ENCODE measurements around the gene RAMP1.
"Not testable (repeated sequence)": the region's sequence is repeated elsewhere in the genome, so short reads cannot be mapped to it uniquely, and the experiment has no call there.

The RAMP1 gene

GRCh38 chr2:237917696-237918374 is 58.4 kb downstream of the RAMP1 start:
- DNase-seq (ENCODE audit: low spot score) = no peak

DNA sequence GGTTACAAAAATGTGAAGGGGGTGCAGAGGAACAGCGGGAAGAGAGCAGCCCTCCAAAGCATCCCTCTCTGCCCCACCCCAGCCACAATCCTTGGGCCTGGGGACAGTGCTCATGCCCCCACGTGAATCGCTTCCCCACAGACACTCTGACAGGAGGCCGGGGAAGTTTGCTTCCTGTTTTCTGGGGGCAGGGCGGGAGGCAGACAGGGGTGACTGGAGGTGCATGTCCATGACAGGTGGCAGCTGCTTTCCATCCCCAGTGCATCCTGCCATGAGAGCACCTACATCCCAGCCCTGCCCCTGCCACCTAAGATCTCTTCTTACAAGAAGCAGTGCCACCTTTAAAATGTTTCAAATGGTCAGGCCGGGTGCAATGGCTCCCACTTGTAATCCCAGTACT is 60.2 kb downstream of the RAMP1 start:
- DNase-seq (ENCODE audit: low spot score) = no peak

DNA sequence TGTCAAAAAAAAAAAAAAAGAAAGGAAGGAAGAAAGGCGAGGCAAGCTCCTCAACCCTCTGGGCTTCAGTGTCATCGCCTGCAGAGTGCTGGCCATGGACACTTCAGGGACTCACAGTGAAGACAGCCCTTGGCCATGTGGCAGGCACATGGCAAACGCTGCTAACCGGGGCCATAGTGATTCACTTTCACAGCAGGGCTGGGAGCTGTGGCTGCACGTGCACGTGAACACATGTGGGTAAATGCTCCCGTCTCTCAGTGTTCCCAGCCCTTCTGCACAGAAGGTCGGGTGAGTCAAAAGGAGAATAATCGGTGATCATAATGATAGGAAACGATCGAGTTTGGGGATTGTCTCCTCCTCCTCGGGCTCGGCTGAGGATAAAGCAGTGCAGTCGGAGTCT is 61.2 kb downstream of the RAMP1 start:
- DNase-seq (ENCODE audit: low spot score) = peak; percentile 74

DNA sequence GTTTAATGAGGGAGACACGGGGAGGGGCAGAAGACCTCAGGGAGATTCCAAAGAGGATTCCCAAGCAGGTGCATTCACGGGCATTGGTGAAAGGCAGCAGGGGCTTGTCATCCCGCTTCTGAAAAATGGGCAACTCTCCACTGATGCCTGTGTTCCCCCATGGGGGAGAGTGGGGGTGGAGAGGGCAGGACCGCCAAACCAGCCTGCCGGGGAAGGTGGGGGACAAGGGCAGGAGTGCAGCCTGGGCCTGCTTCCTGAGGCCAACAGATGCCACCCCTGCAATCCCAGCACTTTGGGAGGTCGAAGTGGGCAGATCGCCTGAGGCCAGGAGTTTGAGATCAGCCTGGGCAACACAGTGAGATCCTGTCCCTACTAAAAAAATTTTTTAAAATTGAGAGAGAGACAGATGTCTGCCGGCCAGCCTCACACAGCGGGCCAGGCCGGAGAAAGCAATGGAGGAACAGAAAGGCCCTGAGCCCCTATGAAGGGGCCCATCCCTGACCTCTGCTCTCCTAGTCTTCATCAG is 62.6 kb downstream of the RAMP1 start:
- no peak for DNase-seq (ENCODE audit: low spot score)

DNA sequence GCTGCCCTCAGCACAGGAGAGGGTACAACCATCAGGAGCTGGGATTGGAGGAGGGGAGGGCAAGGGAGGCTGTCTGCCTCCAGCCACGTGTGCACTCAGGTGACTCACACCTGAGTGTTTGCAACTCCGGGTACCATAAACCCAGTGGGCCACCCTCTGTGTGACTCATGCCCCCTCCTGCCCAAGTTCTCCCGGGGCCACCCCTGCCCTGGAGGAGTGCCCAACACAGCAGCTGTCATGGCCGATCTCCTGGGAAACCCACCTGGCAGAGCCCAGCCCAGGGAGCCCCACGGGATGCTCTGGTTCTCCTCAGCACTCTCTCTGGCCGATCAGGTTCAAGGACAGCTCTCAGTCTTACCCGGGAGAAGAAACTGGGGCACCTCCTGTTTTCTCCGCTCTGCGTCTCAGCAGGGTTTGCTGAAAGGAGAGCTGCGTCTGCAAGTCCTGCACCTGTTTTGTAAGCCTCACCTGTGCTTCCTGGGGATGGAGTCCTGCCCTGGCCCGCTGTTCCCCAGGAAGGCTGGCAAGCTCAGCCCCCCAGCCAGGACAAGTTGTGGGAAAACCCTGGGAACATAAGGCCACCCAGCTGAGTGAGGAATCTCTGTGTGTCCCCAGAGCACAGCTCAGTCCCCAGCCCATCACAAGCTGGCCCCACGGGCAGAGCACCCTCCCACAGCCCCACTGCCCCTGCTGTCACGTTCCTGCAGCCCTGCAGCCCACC is 63.4 kb downstream of the RAMP1 start:
- no peak for DNase-seq (ENCODE audit: low spot score)

GRCh38 chr2:237923481-237924163 is 64.2 kb downstream of the RAMP1 start:
- DNase-seq (ENCODE audit: low spot score) = peak; percentile 95

GRCh38 chr2:237924164-237924534 is 64.7 kb downstream of the RAMP1 start:
- no peak for DNase-seq (ENCODE audit: low spot score)

- no peak for DNase-seq (ENCODE audit: low spot score)
Observed at GRCh38 chr2:237927135-237927534, 67.7 kb downstream of the RAMP1 start.

- DNase-seq (ENCODE audit: low spot score) = no peak
Observed at GRCh38 chr2:237927986-237928385, 68.6 kb downstream of the RAMP1 start.

DNA sequence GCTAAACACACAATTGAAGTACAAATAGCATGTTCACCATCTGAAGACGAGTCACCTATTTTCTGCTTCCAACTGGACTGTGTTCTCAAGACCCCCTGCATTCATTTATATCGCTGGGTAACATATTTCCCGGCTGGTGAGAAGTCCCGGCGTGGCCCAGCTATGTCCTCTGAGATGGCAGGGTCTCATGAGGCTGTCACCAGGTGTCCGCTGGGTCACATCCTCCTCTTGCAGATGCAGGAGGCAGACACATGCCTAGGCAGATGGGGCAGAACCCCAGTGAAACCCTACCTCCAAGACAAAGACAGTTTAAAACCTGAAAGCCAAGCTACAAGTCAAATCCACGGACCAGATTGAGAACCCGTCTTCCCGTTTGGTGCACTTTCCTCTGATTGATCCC is 70.6 kb downstream of the RAMP1 start:
- no peak for DNase-seq (ENCODE audit: low spot score)

DNA sequence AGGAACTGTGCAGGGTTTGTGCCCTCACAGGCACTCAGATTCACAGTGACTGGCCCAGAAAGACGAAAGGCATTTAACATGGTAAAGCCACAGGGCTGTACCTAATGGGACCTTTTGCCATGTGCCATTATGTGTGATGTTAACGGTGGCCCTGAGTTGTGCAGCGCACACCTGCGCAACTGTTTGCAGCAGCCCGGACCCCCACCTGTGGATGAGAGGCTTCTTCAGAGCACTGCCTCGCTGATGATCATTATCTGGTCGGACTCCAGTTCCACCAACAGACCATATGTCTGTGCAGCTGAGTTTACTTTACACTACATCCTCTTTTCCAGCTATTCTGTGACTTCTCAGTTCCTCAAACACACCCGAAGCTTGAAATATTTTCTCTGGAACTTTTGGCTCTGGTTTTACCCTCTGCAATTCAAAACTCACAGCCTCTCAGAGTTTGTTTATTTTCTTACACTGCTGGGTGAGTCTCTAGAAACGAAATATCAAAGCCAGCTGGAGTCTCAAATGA is 71.8 kb downstream of the RAMP1 start:
- peak; percentile 50 for DNase-seq (ENCODE audit: low spot score)

GRCh38 chr2:237932731-237933131 is 73.3 kb downstream of the RAMP1 start:
- DNase-seq (ENCODE audit: low spot score) = peak; percentile 39

DNA sequence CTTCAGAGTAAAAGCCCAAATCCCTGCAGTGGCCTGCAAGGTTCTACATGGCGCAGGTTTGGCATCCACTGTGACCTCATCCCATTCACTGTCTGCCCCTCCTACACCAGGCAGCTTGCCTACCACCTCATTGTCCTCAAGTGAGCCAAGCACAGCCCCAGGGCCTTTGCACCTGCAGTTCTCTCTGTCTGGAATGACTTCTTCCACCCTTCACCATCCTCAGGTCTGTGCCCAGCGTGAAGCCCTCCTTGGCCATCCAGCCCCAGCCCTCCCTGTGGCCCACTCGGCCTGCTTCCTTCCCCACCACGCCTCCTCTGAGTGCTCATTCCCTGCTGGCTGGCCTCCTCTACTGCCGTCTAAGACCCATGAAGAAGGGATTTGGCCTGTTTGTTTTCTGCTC is 74.8 kb downstream of the RAMP1 start:
- no peak for DNase-seq (ENCODE audit: low spot score)

GRCh38 chr2:237935740-237936452 is 76.5 kb downstream of the RAMP1 start:
- DNase-seq (ENCODE audit: low spot score) = no peak

- DNase-seq (ENCODE audit: low spot score) = no peak
Observed at GRCh38 chr2:237939251-237939650, 79.8 kb downstream of the RAMP1 start.

DNA sequence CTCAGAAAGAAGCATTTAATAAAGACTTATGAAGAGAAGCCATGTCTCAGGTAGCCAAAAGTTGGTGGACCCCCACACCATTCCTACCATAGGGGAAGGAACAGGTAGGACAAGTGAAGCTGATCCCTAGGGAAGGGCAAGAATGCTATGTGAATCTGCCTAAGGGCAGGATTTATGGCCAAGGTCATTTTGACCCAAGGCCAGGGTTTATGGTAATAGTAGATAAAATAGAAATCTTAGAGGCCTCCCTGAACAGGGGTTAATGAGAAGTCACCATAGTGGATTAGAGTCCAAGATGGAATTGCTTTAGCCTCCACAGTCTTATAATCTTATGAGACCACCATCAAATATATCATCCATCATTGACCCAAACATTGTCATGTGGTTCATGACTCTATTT is 81.4 kb downstream of the RAMP1 start:
- DNase-seq (ENCODE audit: low spot score) = no peak

DNA sequence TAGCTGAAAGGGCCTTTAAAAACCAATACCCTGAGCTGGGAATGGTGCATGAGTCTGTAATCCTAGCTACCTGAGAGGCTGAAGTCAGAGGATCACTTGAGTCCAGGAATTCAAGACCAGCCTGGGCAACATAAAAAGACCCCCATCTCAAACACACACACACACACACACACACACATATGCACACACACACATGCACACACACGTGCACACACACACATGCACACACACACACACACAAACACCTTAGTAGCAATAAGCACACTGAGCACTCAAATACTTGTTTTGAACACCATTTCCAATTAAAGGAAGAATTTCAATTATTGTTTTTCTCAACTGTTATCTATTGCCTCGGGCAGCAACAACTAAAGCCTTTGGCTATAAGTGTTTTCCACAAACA is 81.8 kb downstream of the RAMP1 start:
- DNase-seq (ENCODE audit: low spot score) = no peak

GRCh38 chr2:237942513-237942899 is 83.1 kb downstream of the RAMP1 start:
- DNase-seq (ENCODE audit: low spot score) = no peak

GRCh38 chr2:237943395-237944094 is 84.1 kb downstream of the RAMP1 start:
- DNase-seq (ENCODE audit: low spot score) = no peak

DNA sequence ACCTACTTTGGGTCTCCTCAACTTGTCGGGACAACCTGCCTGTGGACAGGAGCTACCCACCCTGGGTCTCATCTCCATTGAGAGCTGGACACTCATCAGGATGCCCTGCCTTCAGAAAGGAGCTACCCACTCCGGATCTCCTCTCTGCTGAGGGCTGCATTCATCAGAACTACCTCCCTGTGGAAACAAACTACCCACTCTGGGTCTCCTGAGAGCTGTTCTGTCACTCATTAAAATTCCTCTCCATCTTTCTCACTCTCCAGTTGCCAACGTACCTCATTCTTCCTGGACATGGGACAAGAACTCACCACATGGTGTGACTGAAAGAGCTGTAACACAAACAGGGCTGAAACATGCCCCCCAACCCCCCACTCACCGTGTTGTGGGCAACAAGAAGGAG is 84.9 kb downstream of the RAMP1 start:
- DNase-seq (ENCODE audit: low spot score) = no peak

- no peak for DNase-seq (ENCODE audit: low spot score)
Observed at GRCh38 chr2:237946423-237946822, 87.0 kb downstream of the RAMP1 start.

DNA sequence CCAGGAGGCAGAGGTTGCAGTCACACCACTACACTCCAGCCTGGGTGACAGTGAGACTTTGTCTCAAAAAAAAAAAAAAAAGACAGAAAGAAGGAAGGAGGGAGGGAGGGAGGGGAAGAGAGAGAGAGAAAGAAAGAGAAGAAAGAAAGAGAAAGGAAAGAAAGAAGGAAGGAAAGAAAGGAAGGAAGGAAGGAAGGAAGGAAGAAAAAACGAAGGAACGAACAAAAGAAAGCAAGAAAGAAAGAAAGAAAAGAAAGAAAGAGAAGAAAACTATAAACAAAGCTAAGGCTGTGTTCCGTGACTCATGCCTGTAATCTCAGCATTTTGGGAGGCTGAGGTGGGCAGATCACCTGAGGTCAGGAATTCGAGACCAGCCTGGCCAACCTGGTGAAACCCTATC is 91.9 kb downstream of the RAMP1 start:
- not testable (repeated sequence) for DNase-seq (ENCODE audit: low spot score)
